Neural progenitor cell (in vitro differentiated cells): Measurements from ENCODE around the gene NUMB.

Experiments used
- CTCF ChIP-seq: fragments of 200-600 bp; sonication (generic); IDR thresholded peaks from 2 replicates; pipeline ENCODE4 v1.5.1; 2017; ENCODE audit warnings: antibody characterized with exemption, mild to moderate bottlenecking
- EZH2phosphoT487 ChIP-seq: fragments of 200-600 bp; sonication (generic); IDR thresholded peaks from 2 replicates; pipeline ENCODE4 v1.6.1; 2017; ENCODE audit warnings: antibody characterized with exemption

DNA sequence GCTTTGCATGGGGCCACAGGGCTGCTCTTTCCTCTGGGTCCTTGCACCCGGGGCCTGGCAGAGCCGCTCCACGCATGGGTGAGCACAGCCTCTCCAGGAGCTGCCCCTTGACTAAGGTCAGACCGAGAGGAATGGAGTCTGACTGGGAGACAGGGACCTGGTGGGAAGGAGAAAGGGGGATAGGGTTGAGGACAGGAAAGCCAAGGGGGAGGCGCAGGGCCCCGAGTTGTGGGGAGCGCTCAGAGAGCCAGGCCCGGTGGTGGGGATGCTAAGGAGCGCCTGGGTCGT, 205.1 kb downstream of the NUMB start:
- TF ChIP-seq CTCF (no peak), EZH2phosphoT487 (no peak)
